Stimulated activated CD4-positive, alpha-beta T cell treated with anti-CD3 and anti-CD28 coated beads, Interleukin-4, amount 100 ng/mL, for 48 hours (primary cell): Measurements from ENCODE around the gene APBB1.

Source experiments
- DNase-seq, 2 donors: peaks; one replicate each; pipeline ENCODE4 v3.0.0-alpha.2; 2020; ENCODE audit warnings: low read depth in 2 of 2

Gene APBB1

DNA sequence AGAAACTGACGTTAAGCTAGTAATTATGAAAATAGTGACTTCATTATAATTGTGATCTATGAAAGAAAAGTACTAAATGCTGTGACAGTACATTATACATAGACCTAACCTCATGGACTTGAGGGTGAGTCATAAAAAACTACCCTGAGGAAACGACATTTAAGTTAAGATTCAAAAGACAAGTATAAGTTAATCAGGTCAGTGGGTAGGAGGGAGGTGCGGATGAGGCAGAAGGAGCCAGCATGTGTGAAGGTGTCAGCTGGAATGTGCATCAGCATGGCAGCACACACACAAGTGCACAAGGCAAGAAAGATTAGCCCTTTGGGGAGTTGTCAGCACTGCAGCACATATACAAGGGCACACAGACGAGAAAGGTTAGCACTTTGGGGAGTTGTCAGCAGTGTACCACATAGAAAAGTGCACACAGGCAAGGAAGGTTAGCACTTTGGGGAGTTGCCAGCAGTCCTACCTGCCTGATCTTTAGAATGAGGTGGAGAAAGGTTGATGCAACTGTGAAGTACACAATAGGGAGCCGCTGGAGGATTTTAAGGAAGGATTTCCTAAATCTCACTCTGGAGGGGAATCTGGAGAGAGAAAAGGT is 67.0 kb downstream of the APBB1 start:
- DNase-seq = peak; percentile 9 to 22

DNA sequence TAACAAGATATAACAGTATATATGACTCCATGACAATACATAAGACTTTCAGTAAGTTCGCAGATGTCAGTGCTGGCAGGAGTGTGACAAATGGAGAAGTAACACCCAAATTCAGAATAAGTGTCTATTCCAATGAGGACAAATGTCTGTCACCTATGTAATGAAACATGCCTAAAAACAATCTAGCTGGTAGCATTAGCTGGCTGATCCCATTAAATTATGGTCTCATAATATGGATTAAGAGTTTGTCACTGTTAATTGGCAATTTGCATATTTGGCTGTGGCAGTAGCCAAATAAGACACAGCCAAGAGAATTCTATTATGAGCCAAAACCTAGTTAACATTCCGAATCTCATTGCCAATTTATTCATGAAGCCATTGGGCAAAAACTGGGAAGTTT is 68.4 kb downstream of the APBB1 start:
- no peak for DNase-seq

DNA sequence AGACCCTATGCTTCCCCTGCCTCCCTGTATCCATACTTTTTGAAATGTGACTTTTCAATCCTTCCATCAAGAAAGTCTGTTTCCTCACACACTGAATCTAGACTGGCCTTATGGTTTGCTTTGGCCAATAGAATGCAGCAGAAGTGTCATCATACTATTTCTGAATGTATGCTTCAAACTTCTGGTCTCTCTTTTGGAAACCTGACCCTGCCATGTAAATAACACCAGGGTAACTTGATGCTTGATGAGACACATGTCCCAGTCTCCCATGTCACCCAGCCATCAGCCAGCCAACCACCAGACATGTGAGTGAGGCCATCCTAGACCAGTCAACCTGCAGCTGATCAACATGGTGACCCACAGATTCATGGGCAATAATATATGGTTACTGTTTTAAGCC is 68.9 kb downstream of the APBB1 start:
- DNase-seq = no peak

DNA sequence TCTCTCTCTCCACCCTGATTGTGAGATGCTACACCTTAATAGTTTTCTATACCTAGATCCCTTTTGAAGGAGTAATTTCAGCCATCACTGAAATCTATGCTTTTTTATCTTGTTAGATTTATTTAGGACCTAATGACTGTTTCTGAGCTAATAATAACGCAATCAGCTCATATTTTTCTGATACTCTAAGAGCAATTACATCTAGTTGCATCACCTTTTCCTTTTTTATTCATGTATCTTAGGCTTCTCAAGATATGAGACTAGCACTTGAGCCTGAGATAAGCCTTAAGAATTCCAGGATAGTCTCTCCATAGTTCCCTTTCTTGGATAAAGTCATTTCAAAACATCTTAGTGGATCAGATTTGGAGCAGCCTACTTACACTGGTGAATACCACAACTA is 73.5 kb downstream of the APBB1 start:
- no peak for DNase-seq
